Measurements from ENCODE around the gene KIAA0232.
"Not testable (repeated sequence)": the region's sequence is repeated elsewhere in the genome, so short reads cannot be mapped to it uniquely, and the experiment has no call there.

Gene KIAA0232

GRCh38 chr4:6755088-6755753 is 27.3 kb upstream of the KIAA0232 start:
- no peak for TF ChIP-seq GLIS3 (CRISPR knock-in tag; IDR thresholded peaks at IDR 0.05)
- TF ChIP-seq, protein P1, sequence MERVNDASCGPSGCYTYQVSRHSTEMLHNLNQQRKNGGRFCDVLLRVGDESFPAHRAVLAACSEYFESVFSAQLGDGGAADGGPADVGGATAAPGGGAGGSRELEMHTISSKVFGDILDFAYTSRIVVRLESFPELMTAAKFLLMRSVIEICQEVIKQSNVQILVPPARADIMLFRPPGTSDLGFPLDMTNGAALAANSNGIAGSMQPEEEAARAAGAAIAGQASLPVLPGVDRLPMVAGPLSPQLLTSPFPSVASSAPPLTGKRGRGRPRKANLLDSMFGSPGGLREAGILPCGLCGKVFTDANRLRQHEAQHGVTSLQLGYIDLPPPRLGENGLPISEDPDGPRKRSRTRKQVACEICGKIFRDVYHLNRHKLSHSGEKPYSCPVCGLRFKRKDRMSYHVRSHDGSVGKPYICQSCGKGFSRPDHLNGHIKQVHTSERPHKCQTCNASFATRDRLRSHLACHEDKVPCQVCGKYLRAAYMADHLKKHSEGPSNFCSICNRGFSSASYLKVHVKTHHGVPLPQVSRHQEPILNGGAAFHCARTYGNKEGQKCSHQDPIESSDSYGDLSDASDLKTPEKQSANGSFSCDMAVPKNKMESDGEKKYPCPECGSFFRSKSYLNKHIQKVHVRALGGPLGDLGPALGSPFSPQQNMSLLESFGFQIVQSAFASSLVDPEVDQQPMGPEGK (CRISPR knock-in tag; IDR thresholded peaks at IDR 0.05; ENCODE audit: borderline replicate concordance): no peak
- no peak for TF ChIP-seq TCF4 (CRISPR knock-in tag; IDR thresholded peaks at IDR 0.05; ENCODE audit: borderline replicate concordance)
- no peak for TF ChIP-seq ZFP30 (CRISPR knock-in tag; IDR thresholded peaks at IDR 0.05)
- TF ChIP-seq, protein P2, sequence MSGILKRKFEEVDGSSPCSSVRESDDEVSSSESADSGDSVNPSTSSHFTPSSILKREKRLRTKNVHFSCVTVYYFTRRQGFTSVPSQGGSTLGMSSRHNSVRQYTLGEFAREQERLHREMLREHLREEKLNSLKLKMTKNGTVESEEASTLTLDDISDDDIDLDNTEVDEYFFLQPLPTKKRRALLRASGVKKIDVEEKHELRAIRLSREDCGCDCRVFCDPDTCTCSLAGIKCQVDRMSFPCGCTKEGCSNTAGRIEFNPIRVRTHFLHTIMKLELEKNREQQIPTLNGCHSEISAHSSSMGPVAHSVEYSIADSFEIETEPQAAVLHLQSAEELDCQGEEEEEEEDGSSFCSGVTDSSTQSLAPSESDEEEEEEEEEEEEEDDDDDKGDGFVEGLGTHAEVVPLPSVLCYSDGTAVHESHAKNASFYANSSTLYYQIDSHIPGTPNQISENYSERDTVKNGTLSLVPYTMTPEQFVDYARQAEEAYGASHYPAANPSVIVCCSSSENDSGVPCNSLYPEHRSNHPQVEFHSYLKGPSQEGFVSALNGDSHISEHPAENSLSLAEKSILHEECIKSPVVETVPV (CRISPR knock-in tag; IDR thresholded peaks at IDR 0.05): no peak
- no peak for TF ChIP-seq ZFP3 (CRISPR knock-in tag; IDR thresholded peaks at IDR 0.05)
- TF ChIP-seq RARB (CRISPR knock-in tag; IDR thresholded peaks at IDR 0.05): no peak
- TF ChIP-seq OSR1 (CRISPR knock-in tag; IDR thresholded peaks at IDR 0.05): no peak
- TF ChIP-seq ISL1 (CRISPR knock-in tag; IDR thresholded peaks at IDR 0.05): no peak
- TF ChIP-seq, protein P3, sequence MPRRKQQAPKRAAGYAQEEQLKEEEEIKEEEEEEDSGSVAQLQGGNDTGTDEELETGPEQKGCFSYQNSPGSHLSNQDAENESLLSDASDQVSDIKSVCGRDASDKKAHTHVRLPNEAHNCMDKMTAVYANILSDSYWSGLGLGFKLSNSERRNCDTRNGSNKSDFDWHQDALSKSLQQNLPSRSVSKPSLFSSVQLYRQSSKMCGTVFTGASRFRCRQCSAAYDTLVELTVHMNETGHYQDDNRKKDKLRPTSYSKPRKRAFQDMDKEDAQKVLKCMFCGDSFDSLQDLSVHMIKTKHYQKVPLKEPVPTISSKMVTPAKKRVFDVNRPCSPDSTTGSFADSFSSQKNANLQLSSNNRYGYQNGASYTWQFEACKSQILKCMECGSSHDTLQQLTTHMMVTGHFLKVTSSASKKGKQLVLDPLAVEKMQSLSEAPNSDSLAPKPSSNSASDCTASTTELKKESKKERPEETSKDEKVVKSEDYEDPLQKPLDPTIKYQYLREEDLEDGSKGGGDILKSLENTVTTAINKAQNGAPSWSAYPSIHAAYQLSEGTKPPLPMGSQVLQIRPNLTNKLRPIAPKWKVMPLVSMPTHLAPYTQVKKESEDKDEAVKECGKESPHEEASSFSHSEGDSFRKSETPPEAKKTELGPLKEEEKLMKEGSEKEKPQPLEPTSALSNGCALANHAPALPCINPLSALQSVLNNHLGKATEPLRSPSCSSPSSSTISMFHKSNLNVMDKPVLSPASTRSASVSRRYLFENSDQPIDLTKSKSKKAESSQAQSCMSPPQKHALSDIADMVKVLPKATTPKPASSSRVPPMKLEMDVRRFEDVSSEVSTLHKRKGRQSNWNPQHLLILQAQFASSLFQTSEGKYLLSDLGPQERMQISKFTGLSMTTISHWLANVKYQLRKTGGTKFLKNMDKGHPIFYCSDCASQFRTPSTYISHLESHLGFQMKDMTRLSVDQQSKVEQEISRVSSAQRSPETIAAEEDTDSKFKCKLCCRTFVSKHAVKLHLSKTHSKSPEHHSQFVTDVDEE (CRISPR knock-in tag; IDR thresholded peaks at IDR 0.05): no peak
- TF ChIP-seq PPARA (CRISPR knock-in tag; IDR thresholded peaks at IDR 0.05; ENCODE audit: borderline replicate concordance): no peak
- no peak for TF ChIP-seq ZNF70 (CRISPR knock-in tag; IDR thresholded peaks at IDR 0.05)
- TF ChIP-seq ARNTL (CRISPR knock-in tag; IDR thresholded peaks at IDR 0.05; ENCODE audit: borderline replicate concordance, low read depth): no peak
- no peak for TF ChIP-seq TOX (CRISPR knock-in tag; IDR thresholded peaks at IDR 0.05; ENCODE audit: borderline replicate concordance)
- TF ChIP-seq BACH2 (CRISPR knock-in tag; IDR thresholded peaks at IDR 0.05; ENCODE audit: borderline replicate concordance): no peak
- TF ChIP-seq CSDC2 (CRISPR knock-in tag; IDR thresholded peaks at IDR 0.05): no peak
- no peak for TF ChIP-seq ZC3H10 (CRISPR knock-in tag; IDR thresholded peaks at IDR 0.05)
- TF ChIP-seq, protein P4, sequence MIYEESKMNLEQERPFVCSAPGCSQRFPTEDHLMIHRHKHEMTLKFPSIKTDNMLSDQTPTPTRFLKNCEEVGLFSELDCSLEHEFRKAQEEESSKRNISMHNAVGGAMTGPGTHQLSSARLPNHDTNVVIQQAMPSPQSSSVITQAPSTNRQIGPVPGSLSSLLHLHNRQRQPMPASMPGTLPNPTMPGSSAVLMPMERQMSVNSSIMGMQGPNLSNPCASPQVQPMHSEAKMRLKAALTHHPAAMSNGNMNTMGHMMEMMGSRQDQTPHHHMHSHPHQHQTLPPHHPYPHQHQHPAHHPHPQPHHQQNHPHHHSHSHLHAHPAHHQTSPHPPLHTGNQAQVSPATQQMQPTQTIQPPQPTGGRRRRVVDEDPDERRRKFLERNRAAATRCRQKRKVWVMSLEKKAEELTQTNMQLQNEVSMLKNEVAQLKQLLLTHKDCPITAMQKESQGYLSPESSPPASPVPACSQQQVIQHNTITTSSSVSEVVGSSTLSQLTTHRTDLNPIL (CRISPR knock-in tag; IDR thresholded peaks at IDR 0.05; ENCODE audit: low read depth): no peak
- TF ChIP-seq ZNF8 (CRISPR knock-in tag; IDR thresholded peaks at IDR 0.05): no peak
- no peak for ATAC-seq

DNA sequence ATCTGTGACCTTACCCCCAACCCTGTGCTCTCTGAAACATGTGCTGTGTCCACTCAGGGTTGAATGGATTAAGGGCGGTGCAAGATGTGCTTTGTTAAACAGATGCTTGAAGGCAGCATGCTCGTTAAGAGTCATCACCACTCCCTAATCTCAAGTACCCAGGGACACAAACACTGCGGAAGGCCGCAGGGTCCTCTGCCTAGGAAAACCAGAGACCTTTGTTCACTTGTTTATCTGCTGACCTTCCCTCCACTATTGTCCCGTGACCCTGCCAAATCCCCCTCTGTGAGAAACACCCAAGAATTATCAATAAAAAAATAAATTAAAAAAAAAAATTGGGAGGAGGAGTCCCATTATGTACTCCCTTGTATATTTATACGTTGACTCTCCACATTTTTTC is 26.2 kb upstream of the KIAA0232 start:
- not testable (repeated sequence) for ATAC-seq

GRCh38 chr4:6758728-6759127 is 23.8 kb upstream of the KIAA0232 start:
- ATAC-seq: no peak
- no peak for TF ChIP-seq GLIS3 (CRISPR knock-in tag; IDR thresholded peaks at IDR 0.05)
- TF ChIP-seq POU6F1 (CRISPR knock-in tag; IDR thresholded peaks at IDR 0.05; ENCODE audit: borderline replicate concordance, low read depth): no peak
- TF ChIP-seq, protein P4 (CRISPR knock-in tag; IDR thresholded peaks at IDR 0.05; ENCODE audit: low read depth): no peak
- no peak for TF ChIP-seq TOX (CRISPR knock-in tag; IDR thresholded peaks at IDR 0.05; ENCODE audit: borderline replicate concordance)
- TF ChIP-seq ZNF70 (CRISPR knock-in tag; IDR thresholded peaks at IDR 0.05): no peak
- no peak for TF ChIP-seq ZC3H10 (CRISPR knock-in tag; IDR thresholded peaks at IDR 0.05)
- no peak for TF ChIP-seq SNAI2 (CRISPR knock-in tag; IDR thresholded peaks at IDR 0.05)

Measured in SK-N-SH treated with all-trans-retinoic acid at 6 μM for 48 hours (cell line).